HL-60/S4 (cell line): Measurements from ENCODE around the gene HHIPL2.
"Not testable (repeated sequence)": the region's sequence is repeated elsewhere in the genome, so short reads cannot be mapped to it uniquely, and the experiment has no call there.

ENCODE experiments used
- in situ Hi-C: fragments of 300-500 bp; cut with MboI; formaldehyde crosslinking; loops from 2 replicates; pipeline ENCODE4 v1.14.3; 2022; ENCODE audit warnings: low sequenced_read_pairs

HHIPL2 gene

GRCh38 chr1:222543817-222544216 is 4.1 kb downstream of the HHIPL2 start:
- in situ Hi-C loops = no loop called here

GRCh38 chr1:222540598-222540995 is 7.3 kb downstream of the HHIPL2 start:
- in situ Hi-C loops = no loop called here

GRCh38 chr1:222539951-222540597 is 7.8 kb downstream of the HHIPL2 start:
- in situ Hi-C loops = no loop called here

GRCh38 chr1:222535455-222535854 is 12.4 kb downstream of the HHIPL2 start:
- in situ Hi-C loops = no loop called here

GRCh38 chr1:222530852-222531251 is 17.1 kb downstream of the HHIPL2 start:
- in situ Hi-C loops = no loop called here

- in situ Hi-C loops = no loop called here
These were observed 18.0 kb downstream of the HHIPL2 start for GRCh38 chr1:222529916-222530315.

GRCh38 chr1:222529181-222529580 is 18.7 kb downstream of the HHIPL2 start:
- in situ Hi-C loops = no loop called here

- in situ Hi-C loops = no loop called here
These were observed 22.0 kb downstream of the HHIPL2 start for GRCh38 chr1:222525951-222526350.

- in situ Hi-C loops = no loop called here
These were observed 24.1 kb downstream of the HHIPL2 start for GRCh38 chr1:222523852-222524251.

- in situ Hi-C loops = no loop called here
These were observed 25.6 kb downstream of the HHIPL2 start for GRCh38 chr1:222522105-222522915.

GRCh38 chr1:222521299-222522104 is 26.4 kb downstream of the HHIPL2 start:
- in situ Hi-C loops = no loop called here

- in situ Hi-C loops = not testable (repeated sequence)
These were observed 58.4 kb downstream of the HHIPL2 start for GRCh38 chr1:222489496-222489895.

- in situ Hi-C loops = not testable (repeated sequence)
These were observed 60.1 kb downstream of the HHIPL2 start for GRCh38 chr1:222487774-222488173.

GRCh38 chr1:222484005-222484404 is 63.9 kb downstream of the HHIPL2 start:
- in situ Hi-C loops = not testable (repeated sequence)

- in situ Hi-C loops = not testable (repeated sequence)
These were observed 68.3 kb downstream of the HHIPL2 start for GRCh38 chr1:222479567-222479966.

GRCh38 chr1:222476436-222476835 is 71.5 kb downstream of the HHIPL2 start:
- in situ Hi-C loops = not testable (repeated sequence)

- in situ Hi-C loops = loop anchor here (25.0 kb wide), 3 partner anchors 614 to 986 kb away; partner anchors contain the start of gene DUSP10
These were observed 74.2 kb downstream of the HHIPL2 start for GRCh38 chr1:222473717-222474116.

- in situ Hi-C loops = loop anchor here (25.0 kb wide), 3 partner anchors 614 to 986 kb away; partner anchors contain the start of gene DUSP10
These were observed 74.9 kb downstream of the HHIPL2 start for GRCh38 chr1:222472776-222473540.
